ENCODE results near the gene RBL2. TPM values are rescaled to one million over a fixed set of nuclear protein-coding genes. Genes with fewer than 3 reads are reported as not detected.

Gene RBL2
- total and polyA plus RNA-seq, 2 of the 8 experiments (the other 6 are each of a cell fraction or from before 2014, with no cell fraction given): 13.9 to 22.1 TPM

DNA sequence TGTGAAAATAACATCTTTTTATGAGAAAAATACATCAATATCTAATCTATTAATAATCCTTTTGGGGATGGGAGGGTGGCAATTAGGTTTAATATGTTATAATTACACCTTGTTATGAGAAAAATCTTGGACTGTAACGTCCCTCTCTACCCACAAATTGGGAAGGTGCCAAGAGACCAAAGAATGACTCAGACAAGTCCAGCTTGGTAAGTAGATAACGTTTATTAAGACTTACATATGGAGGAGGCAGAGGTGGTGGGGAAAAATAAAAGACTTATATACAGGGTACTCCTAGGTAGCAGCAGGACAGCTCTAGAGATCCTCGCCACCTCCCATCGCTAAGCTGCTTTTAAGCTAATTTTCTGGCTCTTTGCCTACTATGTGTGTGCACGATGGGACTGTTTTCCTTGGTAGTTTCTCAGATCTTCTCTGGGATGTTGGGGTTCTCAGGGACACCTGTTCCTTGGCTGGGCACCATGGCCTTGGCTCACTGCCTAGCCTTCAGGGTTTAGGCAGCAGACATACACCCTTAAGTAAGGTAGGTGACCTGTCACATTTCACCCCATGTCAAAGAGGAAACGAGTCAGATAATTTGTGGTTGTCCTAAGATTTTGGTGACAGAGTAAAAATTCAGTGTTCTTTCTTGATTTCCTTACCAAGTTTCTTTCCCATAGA is 31.5 kb downstream of the RBL2 start:
- DNase-seq (ENCODE audit: low read depth in 1 of 2, low spot score in 2 of 2) (no peak), FAIRE-seq (no peak)
- Histone ChIP-seq H4K5ac (ENCODE audit: insufficient read length, low read depth, low read length) (no peak overlapping the region), H3K36me3 (ENCODE audit: control insufficient read depth in 2 of 4, insufficient read depth in 4 of 4, low read length in 3 of 4) (peaks cover 0 to 65% (median 17%) of the 10 kb centered on the region in 4 experiments; a peak in 7 of 8 replicates), H2BK5ac (ENCODE audit: low read depth, low read length) (no peak overlapping the region), H3K27ac (ENCODE audit: low read depth, low read length) (no peak overlapping the region), H3K14ac (ENCODE audit: insufficient read length) (no peak overlapping the region), H3K4me3 (ENCODE audit: extremely low read depth in 1 of 4, insufficient read depth in 2 of 4, low read depth in 3 of 4, low read length in 4 of 4) (no peak overlapping the region), H3K23me2 (ENCODE audit: low read depth, low read length) (no peaks in the 10 kb centered on the region), H4K91ac (replicated peaks; ENCODE audit: insufficient read length, low read length) (no peak overlapping the region), H3K56ac (replicated peaks; ENCODE audit: insufficient read length, low read depth, low read length) (no peak overlapping the region), H3K4me1 (replicated peaks in 1 of 4; ENCODE audit: control insufficient read depth in 3 of 4, insufficient read depth in 4 of 4, low read length in 3 of 4) (no peaks in the 10 kb centered on the region), H3K79me1 (ENCODE audit: low read depth, low read length) (no peaks in the 10 kb centered on the region), H3K27me3 (replicated peaks in 1 of 4; ENCODE audit: control insufficient read depth in 3 of 4, extremely low read depth in 1 of 4, insufficient read depth in 3 of 4, low read length in 3 of 4) (no peaks in the 10 kb centered on the region), H3K9me3 (ENCODE audit: insufficient read depth in 2 of 2, low read depth in 1 of 2, low read length in 1 of 2) (no peaks in the 10 kb centered on the region), H2BK120ac (replicated peaks; ENCODE audit: low read depth, low read length) (no peak overlapping the region), H3K18ac (ENCODE audit: extremely low read depth, low read length) (no peak overlapping the region), H2BK15ac (ENCODE audit: low read length) (no peak overlapping the region), H4K20me1 (replicated peaks in 1 of 2; ENCODE audit: control insufficient read depth in 1 of 2, insufficient read depth in 2 of 2, low read length in 2 of 2) (peaks cover 0 to 2% of the 10 kb centered on the region in 2 experiments), H3K4me2 (ENCODE audit: insufficient read depth in 1 of 2, low read depth in 2 of 2, low read length in 2 of 2) (no peak overlapping the region), H2AK5ac (ENCODE audit: low read depth, low read length) (no peak overlapping the region), H3K79me2 (ENCODE audit: control insufficient read depth in 1 of 2, insufficient read depth in 2 of 2, low read length in 2 of 2) (no peaks in the 10 kb centered on the region), H2BK12ac (ENCODE audit: low read depth, low read length) (no peak overlapping the region), H3K9ac (replicated peaks in 1 of 4; ENCODE audit: extremely low read depth in 1 of 4, low read depth in 3 of 4, low read length in 3 of 4) (no peak overlapping the region), H3K4ac (replicated peaks; ENCODE audit: insufficient read length, low read depth, low read length) (no peak overlapping the region), H2AFZ (ENCODE audit: low read length) (no peak overlapping the region), H4K8ac (ENCODE audit: extremely low read depth, insufficient read depth, low read length) (no peak overlapping the region), H3K23ac (ENCODE audit: insufficient read length) (no peak overlapping the region), H2BK20ac (ENCODE audit: low read length) (no peak overlapping the region)
- WGBS, 2 experiments (ENCODE audit: extremely low coverage in 1 of 2, insufficient coverage in 1 of 2, insufficient read length in 1 of 2, insufficient replicate concordance in 2 of 2, low coverage in 1 of 2, low lambda C conversion rate in 2 of 2, missing lambda C conversion rate in 1 of 2): 91% methylated on average over 6 of the region's 6 CpGs; no CpG with 5 or more reads in 1 of the 2 experiments
- ChIA-PET CTCF (ENCODE audit: partially characterized antibody) (no interaction called here), POLR2A (ENCODE audit: partially characterized antibody) (no interaction called here)
- no peak for TF ChIP-seq ATF2 (IDR thresholded peaks at IDR 0.05; ENCODE audit: low read length)
- TF ChIP-seq NANOG (IDR thresholded peaks at IDR 0.05; ENCODE audit: insufficient read depth, low read depth, low read length, poor library complexity, severe bottlenecking): no peak
- TF ChIP-seq EGR1 (IDR thresholded peaks at IDR 0.05; ENCODE audit: borderline replicate concordance, low read depth, low read length): no peak
- no peak for TF ChIP-seq GTF2F1 (IDR thresholded peaks at IDR 0.05; ENCODE audit: borderline replicate concordance, low read depth, low read length)
